ENCODE data around the gene ACBD6. TPM values are rescaled to one million over a fixed set of nuclear protein-coding genes. Genes with fewer than 3 reads are reported as not detected.

ACBD6 gene
- total RNA-seq, 1 experiment from 2014 or later, result 48.5 TPM

DNA sequence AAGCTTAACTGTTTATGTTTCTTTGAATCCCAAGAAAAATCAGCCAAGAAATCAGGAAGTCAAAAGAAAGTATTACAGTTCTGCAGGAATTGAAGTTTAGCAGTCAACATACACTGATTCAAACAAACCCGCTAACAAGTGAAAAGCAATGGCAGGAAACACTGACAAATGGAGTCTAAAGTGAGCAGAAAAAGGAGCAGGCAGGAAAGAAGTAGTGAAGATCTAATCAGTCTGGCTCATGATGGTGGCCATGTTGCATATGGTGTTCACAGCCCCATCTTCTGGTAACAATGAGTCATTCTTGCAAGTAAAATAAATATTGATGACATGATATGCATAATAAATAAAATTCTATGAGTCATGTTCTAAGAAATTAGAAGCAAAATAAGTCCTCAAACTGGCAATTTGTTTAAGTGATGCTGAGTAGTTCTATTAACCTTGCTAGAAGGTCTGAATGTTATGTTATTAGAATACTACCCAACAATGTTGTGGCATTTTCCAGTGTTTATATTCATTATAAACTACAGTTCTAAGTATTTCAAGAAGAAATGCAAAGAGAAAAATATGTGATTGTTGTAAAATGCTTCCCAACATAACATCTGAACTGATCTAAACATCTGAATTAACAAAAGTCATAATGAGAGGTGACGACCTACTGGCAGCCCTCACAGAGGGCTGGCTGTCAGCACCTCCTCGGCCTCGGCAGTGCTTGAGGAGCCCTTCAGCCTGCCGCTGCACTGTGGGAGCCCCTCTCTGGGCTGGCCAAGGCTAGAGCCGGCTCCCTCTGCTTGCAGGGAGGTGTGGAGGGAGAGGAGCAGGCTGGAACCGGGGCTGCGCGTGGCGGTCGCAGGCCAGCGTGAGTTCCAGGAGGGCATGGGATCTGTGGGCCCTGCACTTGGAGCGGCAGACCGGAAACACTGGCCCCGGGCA, 5.7 kb upstream of the ACBD6 start:
- in situ Hi-C loops (cut with HindIII; ENCODE audit: low pct_unique_long_range_greater_than_20kb, low sequenced_read_pairs), result no loop called here
- no peak for DNase-seq (ENCODE audit: low read depth, low spot score)
- H3K9me3 ChIP-seq (ENCODE audit: control insufficient read depth, insufficient read depth, low read depth, low read length), result peaks cover 6% of the 10 kb centered on the region; the same call in 1 of the 2 replicates
- H3K36me3 ChIP-seq (ENCODE audit: control insufficient read depth, insufficient read depth, low read length), result no peaks in the 10 kb centered on the region
- POLR2A ChIA-PET, result no interaction called here
- H3K4me3 ChIP-seq (ENCODE audit: low read depth in 2 of 2, low read length in 2 of 2), result no peak overlapping the region
- intact Hi-C loops (cut with micrococcal nuclease; ENCODE audit: unreplicated experiment), result no loop called here
- no peaks in the 10 kb centered on the region for H3K27me3 ChIP-seq (ENCODE audit: control insufficient read depth, insufficient read depth, low read length)
- H3K4me1 ChIP-seq (ENCODE audit: control insufficient read depth, insufficient read depth, low read length), result 0 out of 2 replicates have a peak, but pooled peaks cover 9% of the 10 kb centered on the region
- BruUV-seq (replicated peaks), result no TSS peak
- no peak overlapping the region for H3K27ac ChIP-seq (ENCODE audit: low read length)
- TF ChIP-seq TCF7L2 (IDR thresholded peaks at IDR 0.05; ENCODE audit: low read depth, low read length) (no peak), SIN3A (IDR thresholded peaks at IDR 0.05; ENCODE audit: borderline replicate concordance, insufficient read depth, low read depth, low read length) (no peak), POLR2AphosphoS5 (IDR thresholded peaks at IDR 0.05; ENCODE audit: low read depth, low read length) (no peak)
- TF ChIP-seq, protein P1, sequence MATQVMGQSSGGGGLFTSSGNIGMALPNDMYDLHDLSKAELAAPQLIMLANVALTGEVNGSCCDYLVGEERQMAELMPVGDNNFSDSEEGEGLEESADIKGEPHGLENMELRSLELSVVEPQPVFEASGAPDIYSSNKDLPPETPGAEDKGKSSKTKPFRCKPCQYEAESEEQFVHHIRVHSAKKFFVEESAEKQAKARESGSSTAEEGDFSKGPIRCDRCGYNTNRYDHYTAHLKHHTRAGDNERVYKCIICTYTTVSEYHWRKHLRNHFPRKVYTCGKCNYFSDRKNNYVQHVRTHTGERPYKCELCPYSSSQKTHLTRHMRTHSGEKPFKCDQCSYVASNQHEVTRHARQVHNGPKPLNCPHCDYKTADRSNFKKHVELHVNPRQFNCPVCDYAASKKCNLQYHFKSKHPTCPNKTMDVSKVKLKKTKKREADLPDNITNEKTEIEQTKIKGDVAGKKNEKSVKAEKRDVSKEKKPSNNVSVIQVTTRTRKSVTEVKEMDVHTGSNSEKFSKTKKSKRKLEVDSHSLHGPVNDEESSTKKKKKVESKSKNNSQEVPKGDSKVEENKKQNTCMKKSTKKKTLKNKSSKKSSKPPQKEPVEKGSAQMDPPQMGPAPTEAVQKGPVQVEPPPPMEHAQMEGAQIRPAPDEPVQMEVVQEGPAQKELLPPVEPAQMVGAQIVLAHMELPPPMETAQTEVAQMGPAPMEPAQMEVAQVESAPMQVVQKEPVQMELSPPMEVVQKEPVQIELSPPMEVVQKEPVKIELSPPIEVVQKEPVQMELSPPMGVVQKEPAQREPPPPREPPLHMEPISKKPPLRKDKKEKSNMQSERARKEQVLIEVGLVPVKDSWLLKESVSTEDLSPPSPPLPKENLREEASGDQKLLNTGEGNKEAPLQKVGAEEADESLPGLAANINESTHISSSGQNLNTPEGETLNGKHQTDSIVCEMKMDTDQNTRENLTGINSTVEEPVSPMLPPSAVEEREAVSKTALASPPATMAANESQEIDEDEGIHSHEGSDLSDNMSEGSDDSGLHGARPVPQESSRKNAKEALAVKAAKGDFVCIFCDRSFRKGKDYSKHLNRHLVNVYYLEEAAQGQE (IDR thresholded peaks at IDR 0.05; ENCODE audit: insufficient read depth in 1 of 2, low read depth in 2 of 2, low read length in 1 of 2), result no peak
- TF ChIP-seq, protein P2, sequence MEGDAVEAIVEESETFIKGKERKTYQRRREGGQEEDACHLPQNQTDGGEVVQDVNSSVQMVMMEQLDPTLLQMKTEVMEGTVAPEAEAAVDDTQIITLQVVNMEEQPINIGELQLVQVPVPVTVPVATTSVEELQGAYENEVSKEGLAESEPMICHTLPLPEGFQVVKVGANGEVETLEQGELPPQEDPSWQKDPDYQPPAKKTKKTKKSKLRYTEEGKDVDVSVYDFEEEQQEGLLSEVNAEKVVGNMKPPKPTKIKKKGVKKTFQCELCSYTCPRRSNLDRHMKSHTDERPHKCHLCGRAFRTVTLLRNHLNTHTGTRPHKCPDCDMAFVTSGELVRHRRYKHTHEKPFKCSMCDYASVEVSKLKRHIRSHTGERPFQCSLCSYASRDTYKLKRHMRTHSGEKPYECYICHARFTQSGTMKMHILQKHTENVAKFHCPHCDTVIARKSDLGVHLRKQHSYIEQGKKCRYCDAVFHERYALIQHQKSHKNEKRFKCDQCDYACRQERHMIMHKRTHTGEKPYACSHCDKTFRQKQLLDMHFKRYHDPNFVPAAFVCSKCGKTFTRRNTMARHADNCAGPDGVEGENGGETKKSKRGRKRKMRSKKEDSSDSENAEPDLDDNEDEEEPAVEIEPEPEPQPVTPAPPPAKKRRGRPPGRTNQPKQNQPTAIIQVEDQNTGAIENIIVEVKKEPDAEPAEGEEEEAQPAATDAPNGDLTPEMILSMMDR (IDR thresholded peaks at IDR 0.05), result no peak
- no peak for ATAC-seq
- CTCF ChIA-PET, result no interaction called here

DNA sequence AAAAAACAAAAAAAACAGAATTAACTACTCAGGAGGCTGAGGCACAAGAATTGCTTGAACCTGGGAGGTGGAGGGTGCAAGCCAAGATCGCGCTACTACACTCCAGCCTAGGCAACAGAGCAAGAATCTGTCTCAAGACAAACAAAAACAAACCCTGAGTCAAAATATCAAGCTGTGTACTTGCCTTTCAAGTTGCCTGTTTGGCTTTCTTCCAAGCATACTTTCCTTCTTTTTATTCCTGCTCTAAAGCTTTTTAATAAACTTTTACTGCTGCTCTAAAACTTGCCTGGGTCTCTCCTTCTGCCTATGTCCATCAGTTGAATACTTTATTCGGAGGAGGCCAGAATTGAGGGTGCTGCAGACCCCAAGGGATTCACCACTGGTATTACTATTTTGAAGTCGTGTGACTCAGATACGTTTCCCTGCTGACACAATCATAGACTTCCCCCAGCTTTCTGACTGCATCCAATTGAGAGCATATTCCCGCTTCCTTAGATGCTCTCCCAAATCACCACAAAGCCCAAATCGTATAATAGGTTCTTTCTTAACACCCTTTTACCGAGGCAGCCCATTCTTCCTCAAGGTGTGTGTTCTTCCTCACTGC, 3.5 kb upstream of the ACBD6 start:
- no peak for ATAC-seq
- Histone ChIP-seq H3K27ac (ENCODE audit: low read length) (no peak overlapping the region), H3K27me3 (ENCODE audit: control insufficient read depth, insufficient read depth, low read length) (no peaks in the 10 kb centered on the region), H3K4me1 (ENCODE audit: control insufficient read depth, insufficient read depth, low read length) (peaks cover 10% of the 10 kb centered on the region; the same call in 1 of the 2 replicates), H3K36me3 (ENCODE audit: control insufficient read depth, insufficient read depth, low read length) (no peaks in the 10 kb centered on the region), H3K4me3 (ENCODE audit: low read depth in 2 of 2, low read length in 2 of 2) (no peak overlapping the region), H3K9me3 (ENCODE audit: control insufficient read depth, insufficient read depth, low read depth, low read length) (peaks cover 6% of the 10 kb centered on the region; the same call in 1 of the 2 replicates)
- in situ Hi-C loops (cut with HindIII; ENCODE audit: low pct_unique_long_range_greater_than_20kb, low sequenced_read_pairs) (no loop called here), intact Hi-C loops (cut with micrococcal nuclease; ENCODE audit: unreplicated experiment) (no loop called here)
- POLR2A ChIA-PET, result no interaction called here
- BruUV-seq (replicated peaks), result no TSS peak
- TF ChIP-seq POLR2AphosphoS5 (IDR thresholded peaks at IDR 0.05; ENCODE audit: low read depth, low read length) (no peak), SIN3A (IDR thresholded peaks at IDR 0.05; ENCODE audit: borderline replicate concordance, insufficient read depth, low read depth, low read length) (no peak)
- no peak for DNase-seq (ENCODE audit: low read depth, low spot score)
- CTCF ChIA-PET, result no interaction called here

All from Panc1 (cell line).